Loucy (cell line): ENCODE data around the gene ZNF407.

Source experiments
- H2AFZ ChIP-seq: fragments of 200-600 bp; sonication (generic); 2 replicates; pipeline ENCODE4 v1.6.0; 2016; ENCODE audit warnings: antibody characterized with exemption, mild to moderate bottlenecking, low read length, moderate library complexity
- H3F3A ChIP-seq: fragments of 200-600 bp; 2 replicates; pipeline ENCODE4 v1.6.0; 2016; ENCODE audit warnings: antibody characterized with exemption, low read depth, mild to moderate bottlenecking
- H3K27me3 ChIP-seq: fragments of 200-600 bp; sonication (generic); 2 replicates; pipeline ENCODE4 v1.6.1; 2014; ENCODE audit warnings: low read length, mild to moderate bottlenecking; ENCODE audit not compliant: insufficient read depth, poor library complexity, severe bottlenecking
- H3K36me3 ChIP-seq: fragments of 200-600 bp; sonication (generic); 2 replicates; pipeline ENCODE4 v1.6.1; 2016; ENCODE audit warnings: low read length; ENCODE audit not compliant: insufficient read depth
- H3K4me1 ChIP-seq: fragments of 200-600 bp; sonication (generic); 2 replicates; pipeline ENCODE4 v1.5.1; 2014; ENCODE audit warnings: low read length, mild to moderate bottlenecking; ENCODE audit not compliant: insufficient read depth, poor library complexity, severe bottlenecking
- H3K4me2 ChIP-seq: fragments of 200-600 bp; sonication (generic); 2 replicates; pipeline ENCODE4 v1.6.0; 2014; ENCODE audit warnings: antibody characterized with exemption, low read length, low read depth, mild to moderate bottlenecking; ENCODE audit not compliant: poor library complexity, severe bottlenecking
- H3K4me3 ChIP-seq: fragments of 200-600 bp; sonication (generic); 2 replicates; pipeline ENCODE4 v1.5.1; 2014; ENCODE audit warnings: low read length, mild to moderate bottlenecking, mixed read lengths; ENCODE audit not compliant: poor library complexity, severe bottlenecking
- H3K79me2 ChIP-seq: fragments of 200-600 bp; sonication (generic); 2 replicates; pipeline ENCODE4 v1.6.1; 2014; ENCODE audit warnings: low read length; ENCODE audit not compliant: insufficient read depth
- H3K9ac ChIP-seq: fragments of 200-600 bp; sonication (generic); 2 replicates; pipeline ENCODE4 v1.6.0; 2014; ENCODE audit warnings: mild to moderate bottlenecking, low read depth, low read length, moderate library complexity; ENCODE audit not compliant: poor library complexity, severe bottlenecking
- H3K9me2 ChIP-seq: fragments of 200-600 bp; sonication (generic); replicated peaks from 2 replicates; pipeline ENCODE4 v1.6.1; 2016; ENCODE audit warnings: low read depth, low read length, mixed read lengths
- H3K9me3 ChIP-seq: fragments of 200-600 bp; sonication (generic); 2 replicates; pipeline ENCODE4 v1.6.1; 2014; ENCODE audit warnings: mild to moderate bottlenecking, antibody characterized with exemption, low read length, low read depth; ENCODE audit not compliant: insufficient read depth
- H4K20me1 ChIP-seq: fragments of 200-600 bp; sonication (generic); 2 replicates; pipeline ENCODE4 v1.6.0; 2014; ENCODE audit warnings: antibody characterized with exemption, low read length, mild to moderate bottlenecking; ENCODE audit not compliant: insufficient read depth, poor library complexity, severe bottlenecking
- EZH2phosphoT487 ChIP-seq: fragments of 200-600 bp; IDR thresholded peaks from 2 replicates; pipeline ENCODE4 v1.6.1; 2018; ENCODE audit warnings: antibody characterized with exemption, mild to moderate bottlenecking, moderate library complexity, borderline replicate concordance
- TF ChIP-seq, protein P1 (sequence below): fragments of 200-600 bp; sonication (generic); conservative IDR thresholded peaks from 2 replicates; pipeline ENCODE4 v1.5.1; 2014; ENCODE audit warnings: mild to moderate bottlenecking, antibody characterized with exemption, low read length

ZNF407 gene

DNA sequence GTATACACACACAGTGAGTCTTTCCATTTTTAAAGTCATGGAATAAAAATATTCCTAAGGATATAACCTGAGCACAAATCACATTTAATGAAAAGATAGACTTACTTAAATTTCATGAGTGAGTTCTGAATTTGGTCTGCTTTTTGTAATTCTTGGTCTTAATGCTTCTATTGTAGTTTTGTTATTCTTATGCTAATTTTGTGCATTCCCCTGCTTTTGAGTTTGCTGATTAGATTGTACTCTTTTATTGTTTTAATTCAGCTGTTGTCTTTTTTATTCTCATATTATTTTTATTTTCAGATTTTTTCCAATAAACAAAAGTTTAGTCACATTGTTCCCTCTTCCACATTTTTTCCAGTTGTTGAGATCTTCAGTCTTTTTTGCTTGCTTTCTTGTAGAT lies 202.4 kb downstream of the ZNF407 start:
- Histone ChIP-seq H3K27me3 (no peaks in the 10 kb centered on the region), H3F3A (no peaks in the 10 kb centered on the region), H3K9me3 (no peaks in the 10 kb centered on the region), H2AFZ (no peak overlapping the region), H4K20me1 (no peaks in the 10 kb centered on the region), H3K79me2 (no peaks in the 10 kb centered on the region), H3K9ac (no peak overlapping the region), H3K9me2 (no peaks in the 10 kb centered on the region), H3K4me3 (no peak overlapping the region), H3K36me3 (no peaks in the 10 kb centered on the region), H3K4me1 (no peaks in the 10 kb centered on the region), H3K4me2 (no peak overlapping the region)
- no peak for TF ChIP-seq EZH2phosphoT487

DNA sequence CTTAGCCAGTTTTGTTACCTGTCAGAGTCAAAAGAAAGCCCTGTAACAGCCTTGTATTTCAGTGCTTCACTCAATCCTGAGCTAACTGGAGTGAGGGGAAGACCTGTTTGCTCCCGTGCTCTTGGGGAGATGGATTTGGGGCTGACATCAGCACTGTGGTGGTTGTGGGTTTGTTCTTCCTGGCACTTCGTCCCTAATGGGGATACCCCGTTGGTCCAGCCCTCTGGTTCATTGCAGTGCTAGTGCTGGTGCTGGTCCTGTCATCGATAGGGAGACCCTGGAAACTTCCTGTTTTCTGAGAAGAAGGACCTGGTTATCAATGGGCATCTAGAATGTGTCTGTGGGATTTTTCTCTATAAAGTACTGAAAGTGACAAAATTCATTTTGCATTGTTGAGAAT lies 205.4 kb downstream of the ZNF407 start:
- Histone ChIP-seq H3K4me2 (no peak overlapping the region), H3K9me3 (no peaks in the 10 kb centered on the region), H3K9me2 (no peaks in the 10 kb centered on the region), H2AFZ (no peak overlapping the region), H3K4me1 (no peaks in the 10 kb centered on the region), H3K4me3 (no peak overlapping the region), H3K9ac (no peak overlapping the region), H4K20me1 (no peaks in the 10 kb centered on the region), H3K27me3 (no peaks in the 10 kb centered on the region), H3F3A (no peaks in the 10 kb centered on the region), H3K36me3 (no peaks in the 10 kb centered on the region), H3K79me2 (no peaks in the 10 kb centered on the region)
- TF ChIP-seq EZH2phosphoT487 = no peak
- TF ChIP-seq, protein P1, sequence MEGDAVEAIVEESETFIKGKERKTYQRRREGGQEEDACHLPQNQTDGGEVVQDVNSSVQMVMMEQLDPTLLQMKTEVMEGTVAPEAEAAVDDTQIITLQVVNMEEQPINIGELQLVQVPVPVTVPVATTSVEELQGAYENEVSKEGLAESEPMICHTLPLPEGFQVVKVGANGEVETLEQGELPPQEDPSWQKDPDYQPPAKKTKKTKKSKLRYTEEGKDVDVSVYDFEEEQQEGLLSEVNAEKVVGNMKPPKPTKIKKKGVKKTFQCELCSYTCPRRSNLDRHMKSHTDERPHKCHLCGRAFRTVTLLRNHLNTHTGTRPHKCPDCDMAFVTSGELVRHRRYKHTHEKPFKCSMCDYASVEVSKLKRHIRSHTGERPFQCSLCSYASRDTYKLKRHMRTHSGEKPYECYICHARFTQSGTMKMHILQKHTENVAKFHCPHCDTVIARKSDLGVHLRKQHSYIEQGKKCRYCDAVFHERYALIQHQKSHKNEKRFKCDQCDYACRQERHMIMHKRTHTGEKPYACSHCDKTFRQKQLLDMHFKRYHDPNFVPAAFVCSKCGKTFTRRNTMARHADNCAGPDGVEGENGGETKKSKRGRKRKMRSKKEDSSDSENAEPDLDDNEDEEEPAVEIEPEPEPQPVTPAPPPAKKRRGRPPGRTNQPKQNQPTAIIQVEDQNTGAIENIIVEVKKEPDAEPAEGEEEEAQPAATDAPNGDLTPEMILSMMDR = no peak

DNA sequence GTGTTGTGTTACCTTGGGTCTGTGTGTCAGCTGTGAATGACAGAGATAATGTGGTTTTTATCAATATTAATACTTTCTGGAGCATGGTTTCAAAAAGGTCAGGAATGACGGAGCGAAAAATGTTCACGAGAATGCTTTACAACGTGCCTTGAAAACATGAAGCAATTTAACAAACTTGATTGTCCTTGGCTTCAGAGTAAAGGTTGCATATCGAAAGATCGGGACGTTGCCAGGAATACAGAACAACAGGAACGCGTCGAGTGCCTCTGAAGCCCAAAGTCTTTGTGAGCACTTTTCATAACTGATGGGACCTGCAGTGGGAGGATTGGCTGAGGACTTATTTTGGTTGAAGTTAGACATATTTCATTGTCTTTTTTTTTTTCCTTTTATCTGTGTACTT lies 206.1 kb downstream of the ZNF407 start:
- H3K4me2 ChIP-seq = no peak overlapping the region
- no peaks in the 10 kb centered on the region for H3K79me2 ChIP-seq
- H3K9ac ChIP-seq = no peak overlapping the region
- no peaks in the 10 kb centered on the region for H3K9me2 ChIP-seq
- H3K4me1 ChIP-seq = no peaks in the 10 kb centered on the region
- H3K9me3 ChIP-seq = no peaks in the 10 kb centered on the region
- no peak overlapping the region for H3K4me3 ChIP-seq
- TF ChIP-seq, protein P1 = no peak
- TF ChIP-seq EZH2phosphoT487 = no peak
- H2AFZ ChIP-seq = no peak overlapping the region
- no peaks in the 10 kb centered on the region for H3K36me3 ChIP-seq
- H3F3A ChIP-seq = no peaks in the 10 kb centered on the region
- no peaks in the 10 kb centered on the region for H3K27me3 ChIP-seq
- no peaks in the 10 kb centered on the region for H4K20me1 ChIP-seq

DNA sequence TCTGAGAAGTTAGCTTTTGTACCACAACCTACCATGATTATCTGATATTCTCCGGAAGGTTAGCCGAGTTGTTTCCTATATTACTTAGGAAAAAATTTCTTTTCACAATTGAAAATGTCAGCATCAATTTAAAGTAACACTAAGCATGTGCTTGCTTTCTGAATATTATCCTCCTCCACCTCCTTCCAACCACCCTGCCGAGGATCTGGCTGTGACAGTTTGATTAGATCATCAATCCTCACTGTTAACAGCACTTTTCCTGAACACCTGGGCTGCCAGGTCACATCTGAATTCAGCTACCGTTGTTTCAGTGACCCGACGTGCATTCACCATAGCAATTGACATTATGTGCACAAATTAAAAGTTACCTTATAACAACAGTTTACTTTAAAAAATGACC lies 207.0 kb downstream of the ZNF407 start:
- Histone ChIP-seq H4K20me1 (no peaks in the 10 kb centered on the region), H3K9ac (no peak overlapping the region), H3K4me2 (no peak overlapping the region), H3K27me3 (no peaks in the 10 kb centered on the region), H3K4me1 (no peaks in the 10 kb centered on the region), H2AFZ (no peak overlapping the region), H3F3A (no peaks in the 10 kb centered on the region), H3K79me2 (no peaks in the 10 kb centered on the region), H3K9me3 (no peaks in the 10 kb centered on the region), H3K36me3 (no peaks in the 10 kb centered on the region), H3K4me3 (no peak overlapping the region), H3K9me2 (no peaks in the 10 kb centered on the region)
- no peak for TF ChIP-seq EZH2phosphoT487
- TF ChIP-seq, protein P1 = no peak
